ENCODE results near the gene OR2C1. TPM values are rescaled to one million over a fixed set of nuclear protein-coding genes. Genes with fewer than 3 reads are reported as not detected.
A peak's percentile ranks its signal among the peaks of the same experiment; 100 is the strongest.

The OR2C1 gene
- total RNA-seq, 2 experiments from 2014 or later = not detected

DNA sequence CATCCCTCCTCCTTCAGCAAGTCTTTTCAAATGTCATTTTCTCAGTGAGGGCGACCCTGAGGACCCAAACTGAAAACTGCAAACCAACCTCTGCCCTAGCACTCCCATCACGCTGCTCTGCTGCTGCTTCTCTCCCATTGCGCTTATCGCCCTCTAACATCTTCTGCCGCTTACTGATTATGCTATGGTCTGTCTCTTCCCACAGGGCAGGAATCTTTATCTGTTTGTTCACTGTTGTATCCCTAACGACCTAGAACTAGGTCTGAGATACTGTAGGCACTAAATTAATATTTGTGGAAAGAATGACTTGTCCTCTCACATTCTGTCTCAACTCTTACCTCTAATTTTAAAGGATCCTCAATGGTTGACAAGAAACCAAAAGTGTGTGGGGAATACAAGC is 32.6 kb downstream of the OR2C1 start:
- POLR2A ChIA-PET = no interaction called here
- no peak for TF ChIP-seq CTCF (IDR thresholded peaks at IDR 0.05)
- Mint-ChIP-seq H3K27ac (no peak overlapping the region), H3K27me3 (no peaks in the 10 kb centered on the region), H3K9me3 (peaks cover 16% of the 10 kb centered on the region), H3K4me1 (ENCODE audit: low read depth) (no peaks in the 10 kb centered on the region), H3K4me3 (no peak overlapping the region), H3K36me3 (ENCODE audit: low read depth) (peaks cover 95% of the 10 kb centered on the region)
- no peaks in the 10 kb centered on the region for H3K27me3 ChIP-seq (ENCODE audit: control insufficient read depth in 1 of 2, insufficient read depth in 2 of 2, low read length in 2 of 2)
- no peak overlapping the region for H3K27ac ChIP-seq (ENCODE audit: low read depth in 1 of 2, low read length in 2 of 2)
- H3K4me3 ChIP-seq (ENCODE audit: low read length) = no peak overlapping the region
- peaks cover 74% of the 10 kb centered on the region for H3K36me3 ChIP-seq (ENCODE audit: insufficient read depth, low read length)
- DNase-seq (no peak), ATAC-seq (ENCODE audit: poor library complexity) (no peak)
- CTCF ChIA-PET = no interaction called here
- intact Hi-C loops (cut with DNase I, micrococcal nuclease) = no loop called here
- H3K4me1 ChIP-seq (ENCODE audit: insufficient read depth, low read length) = no peaks in the 10 kb centered on the region
- H3K9me3 ChIP-seq (ENCODE audit: control insufficient read depth in 1 of 2, insufficient read depth in 1 of 2, low read length in 2 of 2) = peaks cover 65 to 76% of the 10 kb centered on the region in 2 experiments

- ChIA-PET POLR2A (interaction anchor here (1.0 kb wide), 1 partner anchor 10 kb away, joined by 4 read pairs; the partner anchor contains the start of gene ZSCAN32), CTCF (no interaction called here)
- H3K4me1 Mint-ChIP-seq (ENCODE audit: low read depth) = peaks cover 5% of the 10 kb centered on the region
- DNase-seq (no peak), ATAC-seq (ENCODE audit: poor library complexity) (no peak)
- H3K4me1 ChIP-seq (ENCODE audit: insufficient read depth, low read length) = no peaks in the 10 kb centered on the region
- H3K27me3 ChIP-seq (ENCODE audit: control insufficient read depth in 1 of 2, insufficient read depth in 2 of 2, low read length in 2 of 2) = no peaks in the 10 kb centered on the region
- no peak overlapping the region for H3K4me3 Mint-ChIP-seq
- H3K9me3 Mint-ChIP-seq = peaks cover 18% of the 10 kb centered on the region
- intact Hi-C loops (cut with DNase I, micrococcal nuclease) = no loop called here
- peaks cover 58 to 65% of the 10 kb centered on the region in 2 experiments for H3K9me3 ChIP-seq (ENCODE audit: control insufficient read depth in 1 of 2, insufficient read depth in 1 of 2, low read length in 2 of 2)
- no peak overlapping the region for H3K27ac Mint-ChIP-seq
- no peak overlapping the region for H3K4me3 ChIP-seq (ENCODE audit: low read length)
- no peak overlapping the region for H3K27ac ChIP-seq (ENCODE audit: low read depth in 1 of 2, low read length in 2 of 2)
- TF ChIP-seq CTCF (IDR thresholded peaks at IDR 0.05) = no peak
- peaks cover 95% of the 10 kb centered on the region for H3K36me3 Mint-ChIP-seq (ENCODE audit: low read depth)
- no peaks in the 10 kb centered on the region for H3K27me3 Mint-ChIP-seq
- peaks cover 73% of the 10 kb centered on the region for H3K36me3 ChIP-seq (ENCODE audit: insufficient read depth, low read length)
Observed at GRCh38 chr16:3389663-3390338, 34.1 kb downstream of the OR2C1 start.

GRCh38 chr16:3400446-3400778 is 44.7 kb downstream of the OR2C1 start:
- ChIA-PET POLR2A (interaction anchor here (0.7 to 4.5 kb wide), 36 partner anchors 8 to 853 kb away, joined by 3 to 60 read pairs (median 5); partner anchors contain the start of genes CLUAP1, FLYWCH2, HCFC1R1 and NAA60), CTCF (interaction anchor here (1.0 to 2.2 kb wide), 6 partner anchors 35 to 271 kb away, joined by 3 to 17 read pairs (median 4); partner anchors contain the start of genes TIGD7 and ZNF75A)
- peaks cover 5% of the 10 kb centered on the region for H3K9me3 Mint-ChIP-seq
- peaks cover 49% of the 10 kb centered on the region for H3K4me1 ChIP-seq (ENCODE audit: insufficient read depth, low read length)
- H3K27me3 Mint-ChIP-seq = no peaks in the 10 kb centered on the region
- peak overlapping the region; percentile 95 for H3K4me3 Mint-ChIP-seq
- peak overlapping the region; percentile 64 to 73 for H3K27ac ChIP-seq (ENCODE audit: low read depth in 1 of 2, low read length in 2 of 2)
- TF ChIP-seq CTCF (IDR thresholded peaks at IDR 0.05) = no peak
- H3K36me3 Mint-ChIP-seq (ENCODE audit: low read depth) = peaks cover 75% of the 10 kb centered on the region
- H3K4me1 Mint-ChIP-seq (ENCODE audit: low read depth) = peaks cover 70% of the 10 kb centered on the region
- peak; percentile 15 for ATAC-seq (ENCODE audit: poor library complexity)
- peak overlapping the region; percentile 88 for H3K27ac Mint-ChIP-seq
- DNase-seq = no peak
- peak overlapping the region; percentile 83 for H3K4me3 ChIP-seq (ENCODE audit: low read length)
- H3K36me3 ChIP-seq (ENCODE audit: insufficient read depth, low read length) = peaks cover 45% of the 10 kb centered on the region
- intact Hi-C loops (cut with DNase I, micrococcal nuclease) = loop anchor here (2.0 to 5.0 kb wide), 5 partner anchors 36 to 138 kb away; partner anchors contain the start of genes TIGD7 (in 1 of the 2) and ZNF75A (in 1 of the 2)
- H3K9me3 ChIP-seq (ENCODE audit: control insufficient read depth in 1 of 2, insufficient read depth in 1 of 2, low read length in 2 of 2) = peaks cover 14% of the 10 kb centered on the region in 2 experiments
- no peaks in the 10 kb centered on the region for H3K27me3 ChIP-seq (ENCODE audit: control insufficient read depth in 1 of 2, insufficient read depth in 2 of 2, low read length in 2 of 2)
